NK-92 (cell line): Measurements from ENCODE around the gene BCOR.

ENCODE experiments used
- DNase-seq: peaks from one replicate; lab custom pipeline; 2025; ENCODE audit not compliant: unreplicated experiment; lab: John Stamatoyannopoulos, UW

BCOR gene

DNA sequence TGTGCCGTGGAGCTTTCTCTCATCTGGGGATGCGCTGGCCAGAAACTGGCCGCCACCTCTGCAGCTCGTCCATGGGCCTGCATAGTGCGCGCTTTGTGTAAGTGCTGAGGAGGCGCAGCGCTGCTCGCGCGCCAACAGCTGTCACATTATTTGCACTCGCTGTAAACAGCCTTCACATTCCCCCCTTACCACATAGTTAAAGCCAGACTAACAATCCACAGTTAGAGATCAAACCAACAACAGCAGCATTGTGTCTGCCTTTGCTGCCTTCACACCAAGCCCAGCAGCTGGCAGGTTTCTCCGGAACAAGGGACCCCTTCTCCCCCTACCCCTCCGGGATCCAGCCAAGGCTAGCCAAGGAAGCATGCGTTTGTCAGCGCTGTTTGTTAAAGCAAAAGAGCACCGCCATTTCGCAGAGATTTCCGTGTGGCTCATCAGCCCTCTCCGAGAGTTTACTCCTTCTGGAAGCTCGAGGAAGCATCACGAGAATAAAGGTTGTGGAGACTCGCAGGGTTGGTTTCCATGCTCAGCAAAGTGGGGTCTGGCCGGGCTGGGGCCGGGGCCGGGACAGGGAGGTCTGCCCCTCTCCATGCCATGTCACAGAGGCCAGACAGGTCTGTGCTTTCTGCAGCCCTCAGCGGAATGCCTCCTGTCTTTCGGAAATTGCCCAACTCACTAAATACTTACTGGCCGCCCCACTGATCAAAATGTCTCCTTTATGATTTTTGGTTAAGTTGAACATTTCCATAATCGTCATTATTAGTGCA, 11.0 kb downstream of the BCOR start:
- no peak for DNase-seq

DNA sequence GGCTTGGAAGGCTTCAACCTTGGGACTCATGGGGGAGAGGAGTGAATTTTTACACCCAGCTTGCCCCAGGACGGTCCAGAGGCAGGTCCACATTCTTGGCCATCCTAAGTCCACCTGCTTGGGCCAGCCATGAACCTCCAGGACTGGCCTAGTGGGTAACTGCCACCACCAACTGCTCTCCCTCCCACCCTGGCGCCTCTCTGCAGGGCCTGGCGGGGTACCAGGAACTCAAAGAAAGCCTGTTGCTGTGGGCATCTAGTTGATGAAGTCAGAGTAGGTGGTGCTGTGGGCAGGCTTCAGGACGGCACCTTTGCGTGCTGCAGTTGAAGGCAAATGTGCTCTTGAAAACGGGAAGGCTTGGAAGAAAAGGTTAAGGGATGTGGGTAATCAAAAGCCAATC, 12.0 kb downstream of the BCOR start:
- DNase-seq: no peak

DNA sequence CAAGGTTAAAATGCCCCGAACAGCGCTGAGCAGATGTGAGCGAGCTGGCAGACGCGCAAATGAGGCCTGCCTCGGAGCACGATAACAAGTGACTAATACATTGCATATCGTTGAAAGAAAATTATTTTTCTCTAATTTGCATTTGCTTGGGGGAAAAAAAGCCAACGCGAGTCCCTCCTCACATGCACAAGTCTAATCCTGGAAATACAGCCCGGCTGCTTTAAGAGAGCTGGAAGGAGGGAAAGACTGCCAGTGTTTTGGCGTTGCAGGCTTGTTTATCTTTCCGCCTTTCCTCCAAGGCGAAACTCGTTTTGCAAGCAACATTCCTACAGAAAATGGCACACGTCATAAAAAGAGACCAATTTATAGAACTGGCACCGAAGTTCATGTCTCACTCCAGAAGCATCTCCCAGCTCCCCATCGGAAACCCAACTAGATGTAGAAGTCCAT, 12.6 kb downstream of the BCOR start:
- DNase-seq: no peak

- no peak for DNase-seq
Measured at GRCh38 chrX:40084471-40085101, 13.2 kb downstream of the BCOR start.

DNA sequence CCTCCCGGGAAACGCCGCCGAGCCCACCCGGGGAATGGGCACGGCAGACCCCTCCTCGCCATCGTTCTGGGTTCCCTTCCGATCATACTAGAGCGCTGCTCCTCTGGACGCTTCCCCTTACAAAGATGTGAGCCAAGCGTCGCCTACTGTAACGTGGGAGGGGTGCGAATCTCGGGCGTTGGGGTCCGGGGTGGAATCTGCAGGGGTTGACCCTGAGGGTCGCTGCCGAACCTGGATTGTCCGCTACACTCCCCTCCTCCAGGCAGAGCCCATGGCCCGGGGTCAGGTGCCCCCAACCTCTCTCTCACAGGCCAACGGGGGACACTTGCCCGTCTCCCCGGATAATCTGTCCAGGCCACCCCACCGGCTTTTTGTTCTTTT, 13.8 kb downstream of the BCOR start:
- DNase-seq: no peak

- no peak for DNase-seq
Measured at GRCh38 chrX:40083120-40083978, 14.4 kb downstream of the BCOR start.

DNA sequence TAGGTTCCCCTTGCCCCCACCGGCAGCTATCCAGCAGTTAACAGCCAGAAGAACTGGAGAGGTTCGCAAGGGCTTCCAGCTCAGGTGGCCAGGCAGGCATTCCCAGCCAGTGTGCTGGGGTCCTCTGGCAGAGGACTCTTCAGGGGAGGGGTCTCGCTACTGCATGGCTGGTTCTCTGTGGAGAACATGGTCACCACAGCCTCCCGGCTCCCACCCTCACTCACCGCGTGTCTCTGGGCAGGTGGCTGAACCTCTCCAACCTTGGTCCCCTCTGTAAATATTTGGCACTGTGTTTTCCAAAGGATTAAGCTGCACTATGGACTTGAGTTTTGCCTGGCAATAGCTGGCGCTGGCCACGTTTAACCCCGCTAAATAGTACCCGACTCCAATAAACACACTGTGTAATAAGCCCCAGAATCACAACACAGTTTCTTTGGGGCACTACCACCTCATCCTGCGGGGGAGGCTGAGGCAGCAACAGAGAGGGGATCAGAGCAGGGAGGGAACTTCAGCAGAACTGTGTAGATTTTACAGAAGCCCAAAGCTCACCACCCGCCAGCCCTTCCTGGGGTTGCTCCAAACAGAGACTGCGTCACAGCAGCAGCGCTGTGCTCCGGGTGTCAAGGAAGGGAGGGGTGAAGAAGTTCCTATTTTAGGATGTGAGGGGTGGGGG, 15.2 kb downstream of the BCOR start:
- no peak for DNase-seq

DNA sequence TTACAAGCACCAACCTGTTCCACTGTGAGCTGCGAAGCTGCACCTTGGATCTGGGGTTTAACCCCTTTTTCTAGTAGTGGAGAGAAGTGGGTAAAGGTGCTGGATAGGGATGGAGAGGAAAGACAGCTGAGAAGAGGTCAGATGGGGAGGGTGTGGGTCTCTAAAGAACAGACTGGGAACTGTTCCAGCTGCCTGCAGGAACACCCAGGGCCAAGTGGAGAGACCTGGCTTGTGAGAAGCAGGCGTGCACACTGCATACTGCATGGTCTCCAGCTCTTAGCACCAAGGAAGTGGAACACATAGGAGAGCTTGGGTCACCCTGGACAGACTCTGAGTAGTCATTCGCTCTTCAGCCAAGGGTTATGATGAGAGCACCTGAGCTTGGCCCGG, 16.1 kb downstream of the BCOR start:
- DNase-seq: no peak

GRCh38 chrX:40080894-40081678, 16.7 kb downstream of the BCOR start:
- no peak for DNase-seq

DNA sequence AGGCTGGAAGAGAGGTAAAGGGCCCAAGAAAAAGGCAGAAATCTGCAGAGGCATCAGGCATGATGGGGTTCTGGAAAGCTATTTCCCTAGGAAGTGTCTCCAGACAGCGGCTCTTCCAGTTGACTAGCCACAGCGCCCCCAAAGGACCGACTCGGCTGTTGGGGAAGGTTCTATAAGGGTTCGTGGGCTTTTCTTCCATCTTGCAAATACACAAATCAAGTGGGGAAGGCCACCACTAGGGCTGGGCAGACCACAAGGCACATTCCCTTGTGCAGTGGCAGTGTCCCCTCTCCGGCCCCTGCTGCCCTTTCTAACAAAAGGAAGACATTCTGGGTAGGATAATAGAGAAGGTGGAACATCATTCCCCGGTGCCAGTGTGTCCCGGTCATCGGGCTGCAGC, 18.2 kb downstream of the BCOR start:
- DNase-seq: no peak

- no peak for DNase-seq
Measured at GRCh38 chrX:40078489-40079227, 19.1 kb downstream of the BCOR start.

- no peak for DNase-seq
Measured at GRCh38 chrX:40077906-40078305, 19.9 kb downstream of the BCOR start.

DNA sequence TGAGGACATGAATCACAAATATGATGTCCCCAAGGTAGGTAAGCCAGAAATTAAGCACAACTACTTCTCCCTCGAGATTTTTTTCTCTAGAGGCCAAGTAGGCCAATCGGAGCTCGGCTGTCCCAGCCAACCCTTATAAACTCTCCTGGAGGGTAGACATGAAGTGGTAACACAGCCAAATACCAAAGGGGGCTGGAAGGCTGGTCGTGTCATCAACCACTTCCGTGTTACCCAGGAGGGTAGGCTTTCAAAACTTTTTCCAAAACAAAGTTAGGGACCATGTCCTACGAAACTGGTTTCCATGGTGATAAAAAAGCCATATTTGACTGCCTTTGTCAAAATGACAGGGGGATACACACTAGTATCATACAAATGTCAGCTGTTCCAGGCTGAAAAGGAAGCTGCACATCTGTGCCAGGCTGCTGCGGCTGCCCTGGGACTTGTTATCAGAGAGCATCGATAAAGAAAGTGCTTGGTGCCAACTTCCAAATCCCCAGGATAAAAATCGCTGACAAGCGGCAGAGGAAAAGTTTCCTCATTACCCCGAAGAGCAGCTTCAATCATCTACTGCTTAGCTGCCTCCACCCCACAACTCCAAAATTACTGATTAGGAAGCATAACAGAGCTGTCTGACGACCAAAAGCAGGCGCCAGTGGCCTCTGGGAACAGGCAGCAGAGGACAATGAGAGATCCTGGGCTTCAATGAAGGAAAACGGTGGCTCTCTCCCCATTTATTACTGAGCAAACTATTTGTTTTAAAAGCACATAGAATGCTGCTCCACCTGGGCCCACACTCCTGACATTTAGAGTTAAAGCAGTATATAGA, 20.8 kb downstream of the BCOR start:
- DNase-seq: no peak

DNA sequence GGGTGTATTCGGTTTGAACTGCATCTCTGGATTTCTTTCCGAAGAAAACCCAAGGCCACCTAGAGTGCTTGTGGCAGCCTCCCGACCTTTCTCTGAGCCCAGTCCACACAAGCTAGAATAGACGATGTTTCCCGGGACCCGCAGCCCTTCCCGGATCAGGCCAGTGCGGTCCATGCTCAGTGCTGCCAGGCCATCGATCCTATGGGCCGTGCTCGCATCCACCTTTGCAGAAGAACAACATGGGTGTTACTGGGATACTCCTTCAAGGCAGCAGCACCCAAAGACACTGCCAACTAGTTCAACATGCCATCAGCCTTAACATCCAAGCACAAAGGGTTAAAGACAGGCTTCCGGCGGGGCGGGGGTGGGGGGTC, 22.8 kb downstream of the BCOR start:
- DNase-seq: no peak

DNA sequence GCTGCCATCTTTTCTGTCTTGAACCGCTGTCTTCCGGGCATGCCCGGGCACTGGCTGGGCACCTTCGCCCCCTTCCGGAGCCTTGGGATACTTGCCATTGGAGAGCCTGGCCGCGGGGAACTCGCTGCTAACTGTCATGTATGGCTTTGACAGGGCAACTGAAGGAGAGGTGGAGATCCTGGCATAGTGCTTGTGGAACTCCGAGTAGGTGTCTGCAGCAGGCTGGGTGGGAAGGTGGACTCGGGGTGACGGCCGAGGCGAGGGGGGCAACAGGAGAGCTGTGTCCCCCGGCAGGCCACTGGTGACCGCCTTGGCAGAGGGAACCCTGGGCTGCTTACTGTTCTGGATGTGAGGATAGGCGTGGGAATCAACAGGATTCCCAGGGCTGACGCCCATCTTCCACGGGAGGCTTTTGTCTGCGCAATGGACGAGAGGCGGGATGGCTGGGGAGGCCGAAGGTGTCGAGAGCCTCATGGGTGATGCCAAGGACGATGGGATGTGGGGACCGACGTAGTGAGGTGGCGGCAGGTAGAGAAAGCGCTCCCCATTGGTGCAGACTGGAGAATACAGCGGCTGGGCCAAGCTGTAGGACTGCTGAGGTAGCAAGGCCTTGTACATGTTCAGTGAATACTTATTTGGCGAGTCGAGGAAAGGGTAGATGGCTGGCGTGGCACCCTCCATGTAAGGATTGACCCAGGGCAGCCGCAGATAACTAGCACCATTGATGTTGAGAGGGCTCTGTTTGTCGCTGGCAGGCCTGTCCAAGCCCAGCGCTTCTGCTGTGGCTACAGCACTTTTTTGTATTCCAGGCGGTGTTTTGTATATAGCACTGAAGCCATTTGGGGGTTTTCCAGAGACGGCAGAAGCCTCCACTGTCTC, 23.4 kb downstream of the BCOR start:
- no peak for DNase-seq

DNA sequence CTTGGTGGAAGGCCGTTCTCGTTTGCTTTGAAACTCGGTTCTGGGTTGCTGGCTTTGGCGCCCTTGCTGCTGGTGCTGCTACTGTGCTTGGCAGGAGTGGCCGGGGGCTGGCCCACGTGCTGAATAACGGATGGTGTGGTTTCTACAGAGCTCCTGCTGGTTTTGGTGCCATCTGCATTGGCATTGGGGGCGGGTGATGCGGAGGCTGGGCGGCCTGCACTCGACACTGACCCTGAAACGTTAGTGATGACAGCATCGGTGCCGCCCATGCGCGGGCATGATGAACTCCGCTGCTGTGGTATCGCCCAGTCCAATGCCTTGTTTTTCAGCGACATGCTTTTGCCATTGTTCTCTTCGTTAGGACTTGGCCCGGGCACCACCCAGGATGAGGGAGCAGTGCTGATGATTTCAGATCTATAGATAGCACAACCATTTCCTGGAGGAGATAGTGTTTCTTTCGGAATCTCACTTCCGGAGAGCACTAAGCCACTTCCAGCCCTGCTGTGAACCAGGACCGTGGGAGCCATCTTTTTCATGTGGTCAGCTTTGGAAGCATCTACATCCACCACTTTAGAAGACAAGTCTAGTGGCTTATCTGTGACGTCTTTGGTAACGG, 24.2 kb downstream of the BCOR start:
- no peak for DNase-seq

DNA sequence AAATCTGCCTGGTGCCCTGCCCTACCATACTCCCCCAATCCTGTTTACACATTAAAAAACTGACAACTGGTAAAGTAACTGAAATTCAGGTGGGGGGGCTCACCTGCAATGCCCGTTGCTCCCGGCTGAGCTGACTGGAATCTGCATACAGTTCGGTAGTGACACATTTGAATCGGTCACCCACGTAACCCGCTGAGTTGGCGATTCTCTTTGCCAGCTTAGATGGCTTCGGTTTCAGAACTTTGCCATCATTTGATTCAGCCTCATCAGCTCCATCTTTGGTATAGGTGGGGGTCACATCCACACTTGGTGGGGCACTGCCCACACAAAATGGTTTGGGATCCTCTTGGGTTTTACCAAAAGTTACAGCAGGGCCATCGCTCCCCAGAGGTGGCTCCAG, 25.5 kb downstream of the BCOR start:
- no peak for DNase-seq

- no peak for DNase-seq
Measured at GRCh38 chrX:40068048-40068447, 29.7 kb downstream of the BCOR start.
